H9 (cell line): ENCODE results near the gene HHAT. TPM values are rescaled to one million over a fixed set of nuclear protein-coding genes. Genes with fewer than 3 reads are reported as not detected.

Source experiments
- DNase-seq: peaks from one replicate; pipeline ENCODE4 v3.0.0-alpha.2; 2017
- H2AFZ ChIP-seq: one replicate; pipeline ENCODE4 v1.6.1; 2013; ENCODE audit warnings: mild to moderate bottlenecking, low read length, control low read depth, moderate library complexity
- H2AK5ac ChIP-seq: 2 replicates; pipeline ENCODE4 v1.6.1; 2013; ENCODE audit warnings: low read length, control low read depth, mixed read lengths; ENCODE audit not compliant: insufficient read length
- H2BK120ac ChIP-seq: one replicate; pipeline ENCODE4 v1.6.1; 2013; ENCODE audit warnings: low read depth, mild to moderate bottlenecking, low read length, control low read depth, inconsistent platforms; ENCODE audit not compliant: poor library complexity, severe bottlenecking
- H2BK12ac ChIP-seq: 2 replicates; pipeline ENCODE4 v1.6.1; 2013; ENCODE audit warnings: low read length, control low read depth, mixed read lengths, low read depth; ENCODE audit not compliant: insufficient read length
- H2BK15ac ChIP-seq: 2 replicates; pipeline ENCODE4 v1.6.1; 2013; ENCODE audit warnings: low read depth, low read length, control low read depth
- H2BK20ac ChIP-seq: one replicate; pipeline ENCODE4 v1.6.1; 2013; ENCODE audit warnings: low read depth, mild to moderate bottlenecking, low read length, control low read depth, inconsistent platforms; ENCODE audit not compliant: poor library complexity, severe bottlenecking
- H2BK5ac ChIP-seq: 2 replicates; pipeline ENCODE4 v1.6.1; 2013; ENCODE audit warnings: low read length, control low read depth, mixed read lengths; ENCODE audit not compliant: insufficient read length
- H3K14ac ChIP-seq: 2 replicates; pipeline ENCODE4 v1.6.1; 2013; ENCODE audit warnings: low read length, control low read depth; ENCODE audit not compliant: insufficient read depth
- H3K18ac ChIP-seq: 2 replicates; pipeline ENCODE4 v1.6.1; 2013; ENCODE audit warnings: low read depth, mild to moderate bottlenecking, mixed read lengths, low read length, control low read depth; ENCODE audit not compliant: insufficient read length
- H3K23ac ChIP-seq: 2 replicates; pipeline ENCODE4 v1.6.1; 2013; ENCODE audit warnings: low read length, control low read depth, mixed read lengths, low read depth; ENCODE audit not compliant: insufficient read length
- H3K23me2 ChIP-seq: 2 replicates; pipeline ENCODE4 v1.6.1; 2013; ENCODE audit warnings: low read depth, mild to moderate bottlenecking, mixed read lengths, low read length, control low read depth; ENCODE audit not compliant: insufficient read length, poor library complexity, severe bottlenecking
- H3K27ac ChIP-seq: 2 replicates; pipeline ENCODE4 v1.5.1; 2013; ENCODE audit warnings: low read length, control low read depth, mixed read lengths, low read depth; ENCODE audit not compliant: insufficient read length
- H3K27me3 ChIP-seq: 2 replicates; pipeline ENCODE4 v1.6.1; 2013; ENCODE audit warnings: low read length, control low read depth, inconsistent platforms; ENCODE audit not compliant: insufficient read depth
- H3K4ac ChIP-seq: 2 replicates; pipeline ENCODE4 v1.6.1; 2013; ENCODE audit warnings: low read depth, mild to moderate bottlenecking, control low read depth, inconsistent platforms, low read length, moderate library complexity
- H3K4me1 ChIP-seq: 2 replicates; pipeline ENCODE4 v1.6.1; 2013; ENCODE audit warnings: low read length, control low read depth, inconsistent platforms; ENCODE audit not compliant: insufficient read depth
- H3K4me2 ChIP-seq: 2 replicates; pipeline ENCODE4 v1.6.1; 2013; ENCODE audit warnings: low read length, control low read depth, mixed read lengths; ENCODE audit not compliant: insufficient read length, insufficient read depth
- H3K56ac ChIP-seq: 2 replicates; pipeline ENCODE4 v1.6.1; 2013; ENCODE audit warnings: low read depth, mild to moderate bottlenecking, mixed read lengths, low read length, control low read depth; ENCODE audit not compliant: insufficient read length
- H3K79me1 ChIP-seq: 2 replicates; pipeline ENCODE4 v1.6.1; 2013; ENCODE audit warnings: low read depth, mild to moderate bottlenecking, moderate library complexity, low read length, control low read depth, inconsistent platforms; ENCODE audit not compliant: insufficient read depth, poor library complexity, severe bottlenecking
- H3K79me2 ChIP-seq: 2 replicates; pipeline ENCODE4 v1.6.1; 2013; ENCODE audit warnings: low read length, control low read depth, inconsistent platforms; ENCODE audit not compliant: insufficient read depth
- H3K9ac ChIP-seq: 2 replicates; pipeline ENCODE4 v1.6.1; 2013; ENCODE audit warnings: low read length, control low read depth, mixed read lengths; ENCODE audit not compliant: insufficient read length; ENCODE audit errors: extremely low read depth
- H3K9me3 ChIP-seq: one replicate; pipeline ENCODE4 v1.6.1; 2013; ENCODE audit warnings: low read depth, low read length, inconsistent platforms; ENCODE audit not compliant: control insufficient read depth
- H3T11ph ChIP-seq: one replicate; pipeline ENCODE4 v1.6.1; 2013; ENCODE audit warnings: mild to moderate bottlenecking, low read length, control low read depth, inconsistent platforms
- H4K20me1 ChIP-seq: one replicate; pipeline ENCODE4 v1.6.1; 2013; ENCODE audit not compliant: control insufficient read depth, insufficient read length, insufficient read depth
- H4K5ac ChIP-seq: 2 replicates; pipeline ENCODE4 v1.6.1; 2013; ENCODE audit warnings: low read depth, mild to moderate bottlenecking, mixed read lengths, low read length, control low read depth; ENCODE audit not compliant: insufficient read length
- H4K8ac ChIP-seq: replicated peaks from 2 replicates; pipeline ENCODE4 v1.6.1; 2013; ENCODE audit warnings: low read length, control low read depth, mixed read lengths, low read depth; ENCODE audit not compliant: insufficient read length
- H4K91ac ChIP-seq: 2 replicates; pipeline ENCODE4 v1.6.1; 2013; ENCODE audit warnings: low read depth, mild to moderate bottlenecking, moderate library complexity, mixed read lengths, low read length, control low read depth; ENCODE audit not compliant: insufficient read length
- H3K27ac Mint-ChIP-seq, 3 experiments: 2 replicates in 2 of 3; 3 replicates in 1 of 3; pipeline ENCODE4 v1.8.0; 2020 to 2021; ENCODE audit warnings: mixed read lengths in 3 of 3, mild to moderate bottlenecking in 1 of 3, moderate library complexity in 1 of 3
- H3K27me3 Mint-ChIP-seq: 2 replicates; pipeline ENCODE4 v1.8.0; 2021; ENCODE audit warnings: low read depth, mild to moderate bottlenecking, moderate library complexity, mixed read lengths
- H3K36me3 Mint-ChIP-seq, 3 experiments: 2 replicates in 2 of 3; 3 replicates in 1 of 3; pipeline ENCODE4 v1.8.0; 2020 to 2021; ENCODE audit warnings: low read depth in 3 of 3, mixed read lengths in 3 of 3; ENCODE audit not compliant: insufficient read depth in 1 of 3
- H3K4me1 Mint-ChIP-seq, 2 experiments: 2 replicates each; pipeline ENCODE4 v1.8.0; 2020; ENCODE audit warnings: mixed read lengths in 2 of 2
- H3K4me3 Mint-ChIP-seq, 2 experiments: 2 replicates in 1 of 2; 3 replicates in 1 of 2; pipeline ENCODE4 v1.8.0; 2020 to 2021; ENCODE audit warnings: mild to moderate bottlenecking in 2 of 2, mixed read lengths in 2 of 2, moderate library complexity in 1 of 2
- H3K9me3 Mint-ChIP-seq, 2 experiments: 2 replicates in 1 of 2; 3 replicates in 1 of 2; pipeline ENCODE4 v1.8.0; 2020; ENCODE audit warnings: mild to moderate bottlenecking in 2 of 2, mixed read lengths in 2 of 2, moderate library complexity in 1 of 2
- CTCF ChIP-seq: fragments of 200-600 bp; sonication (generic); conservative IDR thresholded peaks from 3 replicates; pipeline ENCODE4 v1.8.0; 2021; ENCODE audit warnings: antibody characterized with exemption, mild to moderate bottlenecking
- WGBS: extraction: QIAGEN DNeasy Blood & Tissue Kit; methylation state at CpG from one replicate; pipeline ENCODE4 v1.1.7; 2013; ENCODE audit warnings: missing lambda C conversion rate, low lambda C conversion rate, mixed read lengths; ENCODE audit not compliant: insufficient read length; ENCODE audit errors: extremely low coverage; 5-methylcytosine and 5-hydroxymethylcytosine counted together
- total RNA-seq: library from RNA; stranded (reverse); gene quantifications from 2 replicates; pipeline ENCODE4 v1.2.1, GENCODE V29; 2021

HHAT gene
- total RNA-seq, 1 experiment from 2014 or later: 0.48 TPM

- H3K18ac ChIP-seq: no peak overlapping the region
- no peak overlapping the region for H2AK5ac ChIP-seq
- H2BK12ac ChIP-seq: no peak overlapping the region
- WGBS: no CpG with 5 or more reads among the region's 19 CpGs
- peaks cover 50% of the 10 kb centered on the region for H3K27me3 ChIP-seq
- H4K5ac ChIP-seq: no peak overlapping the region
- H4K91ac ChIP-seq: no peak overlapping the region
- H3K4me1 ChIP-seq: no peaks in the 10 kb centered on the region
- no peak for TF ChIP-seq CTCF
- Mint-ChIP-seq H3K27me3 (peaks cover 91% of the 10 kb centered on the region), H3K4me1 (peaks cover 7 to 15% of the 10 kb centered on the region in 2 experiments), H3K9me3 (peaks cover 8 to 12% of the 10 kb centered on the region in 2 experiments), H3K36me3 (no peaks in the 10 kb centered on the region), H3K4me3 (peak overlapping the region; percentile 86 to 97), H3K27ac (no peak overlapping the region)
- H3T11ph ChIP-seq: no peak overlapping the region
- H3K23me2 ChIP-seq: peaks cover 10% of the 10 kb centered on the region
- H2AFZ ChIP-seq: no peak overlapping the region
- no peak overlapping the region for H2BK120ac ChIP-seq
- H3K4ac ChIP-seq: no peak overlapping the region
- peak overlapping the region; percentile 68 for H3K4me2 ChIP-seq
- H2BK15ac ChIP-seq: no peak overlapping the region
- H3K23ac ChIP-seq: no peak overlapping the region
- H2BK5ac ChIP-seq: no peak overlapping the region
- H3K56ac ChIP-seq: no peak overlapping the region
- no peak overlapping the region for H2BK20ac ChIP-seq
- H4K20me1 ChIP-seq: no peaks in the 10 kb centered on the region
- DNase-seq: no peak
- H3K27ac ChIP-seq: no peak overlapping the region
- no peak overlapping the region for H4K8ac ChIP-seq
- H3K9ac ChIP-seq: peak overlapping the region; percentile 5
- H3K79me1 ChIP-seq: no peaks in the 10 kb centered on the region
- H3K9me3 ChIP-seq: no peaks in the 10 kb centered on the region
- H3K14ac ChIP-seq: no peak overlapping the region
- H3K79me2 ChIP-seq: no peaks in the 10 kb centered on the region
Observed at GRCh38 chr1:210328032-210328745, 513 bp upstream of the HHAT start.
